ENCODE data around the gene MAML2.

- TF ChIP-seq CTCF (IDR thresholded peaks at IDR 0.05 in 8 of 11, conservative IDR thresholded peaks at IDR 0.05 in 3 of 11) (no peak), POLR2A (IDR thresholded peaks at IDR 0.05) (no peak), POLR2AphosphoS5 (IDR thresholded peaks at IDR 0.05) (no peak)
Measured at GRCh38 chr11:96037405-96037949, 305.5 kb downstream of the MAML2 start.

Data from spleen (tissue), 7 donors.